Stimulated activated CD8-positive, alpha-beta memory T cell treated with anti-CD3 and anti-CD28 coated beads, Interleukin-15, amount 100 ng/mL, for 4 hours (primary cell): Measurements from ENCODE around the gene EFTUD2.

Experiments
- DNase-seq, 2 donors: peaks; one replicate each; pipeline ENCODE4 v3.0.0-alpha.2; 2020; ENCODE audit warnings: low read depth in 2 of 2

The EFTUD2 gene

DNA sequence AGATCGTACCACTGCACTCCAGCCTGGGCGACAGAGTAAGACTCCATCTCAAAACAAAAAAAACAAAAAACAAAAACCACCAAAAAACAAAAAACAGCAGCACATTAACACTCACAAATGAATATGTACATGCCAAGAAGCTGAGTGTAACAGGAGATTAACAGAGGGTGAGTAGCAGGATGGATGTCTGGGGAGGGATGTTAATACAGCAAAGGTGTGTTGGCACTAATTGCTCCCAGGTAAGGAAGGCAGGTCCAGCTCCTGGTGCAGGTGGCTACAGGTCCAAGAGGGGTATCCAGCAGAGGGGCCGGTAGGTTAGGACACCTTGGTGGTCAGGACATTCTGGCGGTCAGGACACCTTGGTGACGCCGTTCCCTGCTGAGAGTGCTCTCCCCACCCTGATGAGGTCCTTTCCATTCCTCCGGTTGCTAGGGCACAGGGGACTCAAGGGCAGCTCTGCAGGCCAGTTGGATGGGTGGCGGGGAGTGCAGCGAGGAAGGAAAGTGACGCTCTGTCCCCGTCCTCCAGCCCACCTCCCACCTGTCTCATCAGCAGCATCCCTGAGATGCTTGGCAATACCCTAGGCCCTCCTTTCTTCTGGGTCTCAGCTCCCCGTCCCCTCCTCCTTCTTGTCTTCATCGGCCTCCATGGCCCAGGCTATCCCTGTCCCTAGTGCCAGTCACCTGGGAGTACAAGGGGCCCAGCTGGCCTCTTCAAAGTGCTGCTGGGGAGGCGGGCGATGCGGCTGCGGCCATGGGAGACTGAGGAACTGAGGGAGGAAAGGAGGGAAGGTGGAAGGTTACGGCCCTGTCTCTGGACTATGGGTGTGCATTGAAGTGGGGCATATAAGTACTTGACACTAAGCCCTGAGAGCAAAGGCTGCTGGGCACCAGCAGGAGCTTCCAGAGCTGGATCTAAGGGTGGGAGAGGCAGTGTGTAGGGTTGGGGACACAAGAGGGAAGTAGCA, 26.8 kb upstream of the EFTUD2 start:
- no peak for DNase-seq

DNA sequence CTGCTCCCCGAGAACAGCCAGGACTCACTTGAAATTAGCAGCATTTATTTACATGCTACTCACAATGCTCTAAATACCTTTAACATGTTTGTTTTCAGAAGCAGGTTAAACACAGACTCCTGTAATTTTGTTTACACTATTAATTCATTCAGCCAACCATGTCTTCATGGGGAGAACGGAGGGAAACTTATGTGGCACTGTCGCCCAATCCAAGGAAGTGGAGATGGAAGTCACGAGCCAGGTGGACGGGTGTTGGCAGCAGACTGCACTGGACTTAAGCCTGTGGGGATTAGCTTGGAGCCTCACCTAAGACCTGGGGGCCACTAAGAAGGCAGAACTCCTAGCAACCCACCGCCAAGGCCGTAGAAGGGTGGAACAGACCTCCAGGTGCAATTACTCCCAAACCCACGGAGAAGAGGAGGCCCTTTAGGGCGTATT, 24.9 kb upstream of the EFTUD2 start:
- DNase-seq, result no peak

DNA sequence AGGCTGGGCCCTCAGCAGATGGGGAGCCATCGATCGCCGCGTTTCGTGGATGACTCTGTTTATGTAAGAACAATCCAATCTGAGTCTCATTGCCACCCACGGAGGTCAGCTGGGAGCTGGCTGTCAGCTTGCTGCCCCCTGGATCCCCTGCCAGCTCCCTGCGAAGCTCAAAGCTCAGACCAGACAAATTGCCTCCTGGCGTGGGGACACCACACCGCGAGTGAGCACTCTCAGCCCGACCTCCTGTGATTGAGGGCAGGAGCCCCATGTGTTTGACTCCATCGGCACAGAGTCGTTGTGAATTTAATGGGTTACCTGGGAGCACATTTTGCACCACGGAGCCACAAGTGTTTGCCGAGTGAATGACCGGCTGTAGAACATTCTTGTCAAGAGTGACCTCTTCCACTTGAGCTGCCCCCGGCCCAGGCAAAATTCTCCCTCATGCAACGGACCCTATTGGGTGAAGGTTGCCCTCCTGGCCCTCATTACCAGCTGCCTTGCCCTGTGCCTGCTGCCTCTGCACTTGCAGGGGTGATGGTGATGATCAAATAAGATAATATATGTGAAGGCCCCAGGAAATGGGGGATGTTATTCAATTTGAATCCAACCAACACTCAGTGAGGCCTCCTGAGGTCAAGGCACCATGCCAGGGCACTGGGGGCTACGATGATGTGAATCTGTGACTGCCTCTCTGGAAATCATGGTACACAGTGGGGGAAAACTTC, 23.7 kb upstream of the EFTUD2 start:
- DNase-seq, result no peak

DNA sequence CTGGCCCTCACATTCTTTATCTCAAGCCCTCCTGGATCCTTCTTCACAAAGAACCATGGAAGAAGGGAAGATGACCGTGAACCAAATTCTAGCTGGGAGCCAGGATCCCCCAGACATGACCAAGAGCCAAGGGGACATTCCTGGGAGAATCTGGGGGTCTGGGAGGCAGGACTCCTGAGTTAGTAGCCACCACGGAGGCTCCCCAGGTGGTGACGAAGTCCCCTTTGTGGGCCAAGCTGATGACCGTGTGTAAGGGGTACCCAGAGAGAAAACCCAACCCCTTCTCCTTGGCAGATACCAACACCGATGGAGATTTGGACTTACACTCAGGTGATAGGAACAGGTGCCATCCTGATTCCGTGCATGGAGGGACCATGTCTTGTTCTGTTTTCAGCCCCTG, 22.9 kb upstream of the EFTUD2 start:
- DNase-seq, result no peak

DNA sequence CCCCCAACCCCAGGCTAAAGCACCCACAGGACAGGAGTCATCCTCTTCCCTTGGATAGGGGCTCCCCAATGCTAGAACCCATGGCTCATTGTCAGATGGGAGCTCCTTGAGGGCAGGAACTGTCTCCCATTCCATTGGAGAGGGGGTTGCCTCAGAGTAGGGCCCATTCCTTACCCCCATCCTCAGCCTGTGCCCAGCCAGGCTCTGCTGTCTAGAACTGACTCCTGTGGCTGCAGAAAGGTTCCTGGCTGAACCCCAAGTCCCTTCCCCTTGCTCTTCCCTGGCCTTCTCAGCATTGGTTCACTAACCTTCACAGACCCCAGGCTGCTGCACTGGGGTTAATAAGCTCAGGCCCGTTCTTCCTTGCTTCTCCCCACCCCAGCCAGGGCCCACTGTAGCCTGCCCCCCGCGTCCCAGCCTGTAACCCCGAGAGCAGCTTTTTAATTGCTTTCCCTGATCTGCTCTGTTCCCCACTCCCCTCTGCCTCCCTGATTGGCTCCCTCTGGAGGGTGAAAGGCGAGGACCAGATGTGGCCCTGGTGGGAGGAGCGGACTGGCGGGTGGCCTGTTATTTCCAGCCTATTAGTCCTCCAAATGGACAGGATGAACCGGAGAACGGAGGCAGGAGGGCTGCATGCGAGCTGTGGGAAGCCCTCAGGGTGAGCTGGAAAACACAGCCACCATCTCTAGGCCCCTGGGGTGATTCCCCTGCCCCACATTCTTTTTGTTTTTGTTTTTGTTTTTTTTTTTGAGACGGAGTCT, 22.1 kb upstream of the EFTUD2 start:
- DNase-seq, result no peak

DNA sequence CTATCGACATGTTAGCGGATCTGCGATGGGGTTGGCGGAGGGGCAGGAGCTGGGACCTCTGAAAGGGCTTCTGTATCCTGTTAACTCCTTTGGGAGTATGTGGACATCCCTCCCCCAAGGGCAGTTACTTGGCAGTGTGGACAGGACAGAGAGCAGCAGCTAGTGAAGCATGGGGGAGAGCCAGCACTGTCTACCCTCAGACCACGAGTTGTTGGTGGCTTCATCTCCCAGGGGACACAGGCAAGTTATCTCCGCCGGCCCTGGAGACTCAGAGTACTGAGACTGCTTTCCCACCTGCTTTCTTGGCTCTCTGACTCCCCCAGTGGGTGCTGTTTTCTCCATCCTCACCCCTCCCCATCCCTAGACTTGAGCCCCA, 21.3 kb upstream of the EFTUD2 start:
- no peak for DNase-seq

DNA sequence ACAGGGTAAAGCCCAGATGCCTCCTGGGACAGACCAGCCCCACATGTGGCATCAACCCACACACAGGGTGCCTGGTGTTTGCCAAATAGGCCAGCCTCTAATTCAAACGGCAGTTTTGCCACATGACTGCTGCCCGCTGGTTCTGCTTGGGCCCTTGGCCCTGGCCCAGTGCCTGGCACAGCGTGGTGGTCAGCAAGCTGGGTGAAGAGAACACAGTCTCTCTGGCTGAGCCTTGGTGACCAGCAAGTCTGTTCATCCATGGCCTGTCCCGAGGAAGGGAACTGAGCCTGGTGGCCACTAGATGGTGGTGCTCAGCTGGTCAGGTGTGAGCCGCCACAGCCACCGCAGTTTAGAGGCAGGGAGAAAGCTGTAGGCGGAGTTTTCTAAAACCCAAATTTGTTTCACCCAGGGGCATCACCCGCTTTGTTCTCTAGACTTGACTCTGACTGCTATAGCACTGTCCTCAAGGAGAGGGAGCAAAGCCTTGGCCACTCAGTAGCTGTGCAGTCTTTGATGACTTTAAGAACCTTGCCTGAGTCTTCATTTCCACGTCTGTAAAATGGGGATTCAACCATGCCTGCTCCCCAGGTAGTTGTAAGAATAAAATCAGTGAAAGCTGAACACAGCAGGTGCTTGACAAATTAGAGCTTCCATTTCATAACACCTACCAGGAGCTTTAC, 20.8 kb upstream of the EFTUD2 start:
- peak in 1 of 2 donors; percentile 22 for DNase-seq

DNA sequence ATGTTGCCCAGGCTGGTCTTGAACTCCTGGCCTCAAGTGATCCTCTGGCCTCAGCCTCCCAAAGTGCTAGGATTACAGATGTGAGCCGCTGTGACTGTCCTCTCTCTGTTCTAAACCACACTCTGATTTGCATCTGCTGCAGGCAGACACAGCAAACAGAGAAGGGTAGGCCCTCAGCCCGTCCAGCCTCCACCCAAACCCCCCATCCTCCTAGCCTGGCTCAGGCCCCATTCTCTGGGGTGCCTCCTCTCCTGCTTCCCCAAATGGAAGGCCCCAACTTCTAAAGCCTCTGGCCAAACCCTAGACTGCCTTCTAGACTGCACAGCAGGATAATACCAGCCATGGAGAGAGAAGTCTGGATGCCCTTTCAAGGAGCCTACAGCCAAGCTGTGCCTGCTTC, 20.2 kb upstream of the EFTUD2 start:
- DNase-seq, result no peak

DNA sequence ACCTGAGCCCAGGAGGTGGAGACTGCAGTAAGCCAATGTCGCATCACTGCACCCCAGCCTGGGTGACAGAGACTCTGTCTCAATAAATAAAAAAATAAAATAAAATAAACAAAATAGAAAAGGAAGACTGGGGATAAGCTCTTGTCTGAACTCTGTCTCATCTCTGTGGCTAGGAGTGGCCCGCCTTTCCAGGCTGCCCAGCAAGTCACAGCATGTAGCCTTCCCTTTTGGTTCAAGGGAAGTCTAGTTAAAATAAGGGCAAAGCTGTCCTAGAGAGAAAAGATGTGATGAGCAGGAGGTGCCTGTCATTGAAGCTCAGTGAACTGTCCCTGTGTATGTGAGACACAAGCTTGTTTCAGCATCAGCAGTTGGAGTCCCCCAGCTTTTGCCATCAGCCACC, 18.8 kb upstream of the EFTUD2 start:
- no peak for DNase-seq

DNA sequence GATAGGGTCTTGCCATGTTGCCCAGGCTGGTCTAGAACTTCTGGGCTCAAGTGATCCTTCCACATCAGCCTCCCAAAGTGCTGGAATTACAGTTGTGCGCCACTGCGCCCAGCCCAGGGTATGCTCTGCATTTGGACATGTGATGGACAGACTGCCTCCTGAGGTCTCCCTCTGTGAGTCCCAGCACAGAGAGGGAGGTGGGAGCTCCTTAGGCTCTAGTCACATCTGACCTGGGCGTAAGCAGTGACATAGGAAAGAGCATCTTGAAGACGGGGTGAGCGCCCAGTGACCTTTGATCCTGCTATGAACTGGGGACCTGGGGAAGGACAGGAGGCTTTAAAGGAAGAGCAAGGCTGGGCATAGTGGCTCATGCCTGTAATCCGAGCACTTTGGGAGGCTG, 18.2 kb upstream of the EFTUD2 start:
- DNase-seq, result no peak

DNA sequence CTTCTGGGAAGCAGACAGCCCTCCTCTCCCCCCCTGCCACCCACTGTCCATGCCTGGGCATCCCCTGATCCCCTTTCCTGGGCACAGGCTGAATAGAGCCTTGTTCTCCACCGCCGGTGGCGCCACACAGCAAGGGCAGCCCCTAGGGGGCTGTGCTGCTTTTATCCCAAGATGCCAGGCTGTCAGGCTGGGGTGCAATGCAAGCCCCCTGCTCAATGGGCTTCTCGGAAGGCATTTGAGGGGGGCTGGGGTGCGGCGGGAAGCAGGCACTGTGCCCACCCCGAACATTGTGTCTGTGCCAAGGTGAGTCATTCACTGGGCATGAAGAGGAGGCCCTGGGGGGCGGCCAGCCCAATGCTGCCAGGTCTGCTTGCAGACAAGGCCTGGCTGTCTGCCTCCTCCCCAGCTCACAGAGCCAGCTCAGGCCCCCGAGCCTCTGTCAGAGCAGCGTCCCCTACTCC, 17.6 kb upstream of the EFTUD2 start:
- DNase-seq, result no peak

DNA sequence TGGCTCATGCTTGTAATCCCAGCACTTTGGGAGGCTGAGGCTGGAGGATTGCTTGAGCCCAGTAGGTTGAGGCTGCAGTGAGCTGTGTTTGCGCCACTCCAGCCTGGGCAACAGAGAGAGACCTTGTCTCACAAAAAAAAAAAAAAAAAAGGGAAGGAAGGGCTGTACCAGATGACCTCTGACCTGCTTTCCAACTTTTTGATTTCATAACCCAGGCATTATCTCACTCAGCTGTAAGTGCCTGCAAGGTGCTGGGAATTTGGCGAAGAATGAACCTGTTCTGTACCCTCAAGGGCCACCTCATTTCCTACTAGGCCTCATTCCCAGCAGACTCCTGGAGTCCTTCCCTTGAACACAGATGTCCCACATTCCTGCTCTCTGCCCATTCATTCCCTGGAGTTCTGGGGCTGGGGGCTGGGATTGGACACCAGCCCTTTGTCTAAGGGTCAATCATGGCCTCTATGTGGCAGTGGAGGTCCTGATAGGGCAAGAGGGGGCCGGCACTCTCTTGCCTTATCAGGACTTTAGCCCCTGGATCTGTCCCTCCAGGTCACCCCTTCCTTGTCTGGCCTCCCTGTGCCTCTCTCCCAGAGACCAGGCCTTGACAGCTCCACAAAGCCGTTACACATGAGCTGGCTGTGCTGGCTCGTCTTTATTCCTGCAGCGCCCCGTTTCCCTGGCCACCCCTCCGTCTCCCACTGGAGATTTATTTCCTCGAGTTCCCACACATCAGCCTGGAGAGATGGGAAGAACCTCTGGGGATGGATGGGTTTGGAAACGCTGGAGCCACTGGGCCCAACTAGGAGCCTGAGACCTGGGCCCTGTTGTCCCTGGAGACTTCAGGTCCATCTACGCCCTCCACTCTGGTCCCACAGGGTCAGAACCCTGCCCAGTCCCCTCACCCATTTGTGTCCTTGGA, 16.9 kb upstream of the EFTUD2 start:
- DNase-seq, result no peak

DNA sequence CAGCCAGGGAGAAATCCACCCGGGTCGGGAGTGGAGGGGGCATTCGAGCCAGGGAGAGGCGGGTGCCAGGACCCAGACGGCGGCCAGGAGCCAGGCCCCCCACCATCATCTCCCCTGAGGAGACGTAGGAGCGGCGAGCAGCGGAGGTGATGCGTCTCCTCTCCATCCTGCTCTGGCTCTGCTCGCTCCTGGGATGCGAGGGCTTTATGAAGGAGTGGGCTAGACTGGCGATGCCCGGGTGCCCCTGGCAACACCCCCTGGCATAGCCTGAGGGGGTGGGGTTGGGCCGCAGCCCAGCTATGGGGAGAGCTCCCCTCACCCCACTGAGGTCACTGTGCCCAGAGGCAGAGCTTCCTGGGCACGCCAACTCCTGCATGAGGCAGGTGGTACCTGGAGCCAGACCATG, 16.1 kb upstream of the EFTUD2 start, which contains the start of gene GFAP:
Gene GFAP (minus strand): TSS at position 180 of the 406 bp plus-strand sequence. CDS start 14 bp downstream, at position 166.
- DNase-seq, result no peak

DNA sequence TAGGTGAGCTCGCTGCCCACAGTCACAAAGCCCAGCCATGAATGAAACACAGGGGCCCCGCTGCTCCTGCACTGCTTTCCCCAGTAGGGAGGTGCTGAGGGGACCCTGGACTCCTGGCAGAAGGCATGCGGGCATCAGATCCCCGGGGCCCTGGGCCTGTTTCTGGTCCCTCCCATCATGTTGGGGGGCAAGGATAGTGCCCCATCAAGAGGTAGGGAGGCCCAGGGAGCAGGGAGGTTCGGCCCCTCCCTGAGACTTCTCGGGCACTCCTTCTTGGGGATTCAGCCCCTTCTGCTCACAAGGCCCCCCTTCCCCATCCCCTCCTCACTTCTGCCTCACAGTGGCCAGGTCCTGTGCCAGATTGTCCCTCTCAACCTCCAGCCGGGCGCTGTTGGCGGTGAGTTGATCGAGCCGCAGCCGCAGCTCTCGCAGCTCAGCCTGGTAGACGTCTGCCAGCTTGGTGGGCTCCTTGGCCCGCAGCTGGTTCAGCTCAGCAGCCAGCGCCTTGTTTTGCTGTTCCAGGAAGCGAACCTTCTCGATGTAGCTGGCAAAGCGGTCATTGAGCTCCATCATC, 15.5 kb upstream of the EFTUD2 start:
- no peak for DNase-seq

DNA sequence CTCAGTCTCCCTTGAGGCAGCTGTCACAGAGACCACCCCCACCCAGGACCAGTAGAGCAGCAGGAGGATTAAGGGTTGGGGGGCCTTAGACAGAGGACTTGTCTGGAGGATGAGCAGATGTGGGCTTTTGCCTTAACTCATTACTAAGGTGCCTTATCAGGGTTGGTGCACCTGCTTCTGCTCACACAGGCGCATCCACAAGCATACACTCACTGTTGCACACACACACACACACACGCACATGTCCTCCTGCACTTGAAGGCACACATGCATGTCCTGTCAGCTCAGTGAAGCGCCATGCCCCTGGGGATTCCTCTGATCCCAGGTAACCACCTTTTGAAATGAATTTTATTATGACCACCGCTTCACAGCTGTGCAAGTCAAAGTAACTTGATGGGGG, 14.9 kb upstream of the EFTUD2 start:
- no peak for DNase-seq

DNA sequence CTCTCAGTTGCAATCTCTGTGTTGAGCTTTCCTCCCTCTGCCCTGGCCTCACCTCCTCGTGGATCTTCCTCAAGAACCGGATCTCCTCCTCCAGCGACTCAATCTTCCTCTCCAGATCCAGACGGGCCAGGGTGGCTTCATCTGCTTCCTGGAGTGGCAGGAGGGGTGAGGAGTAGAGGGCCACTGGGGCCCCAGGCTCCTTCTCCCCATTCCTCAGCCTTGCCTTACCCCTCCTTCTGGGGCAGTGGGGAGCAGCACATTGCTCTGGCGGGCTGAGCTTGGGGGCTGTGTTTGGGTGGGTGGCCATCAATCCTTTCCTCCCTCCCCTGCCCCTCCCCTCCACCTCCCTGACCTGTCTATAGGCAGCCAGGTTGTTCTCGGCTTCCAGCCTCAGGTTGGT, 14.4 kb upstream of the EFTUD2 start:
- no peak for DNase-seq

DNA sequence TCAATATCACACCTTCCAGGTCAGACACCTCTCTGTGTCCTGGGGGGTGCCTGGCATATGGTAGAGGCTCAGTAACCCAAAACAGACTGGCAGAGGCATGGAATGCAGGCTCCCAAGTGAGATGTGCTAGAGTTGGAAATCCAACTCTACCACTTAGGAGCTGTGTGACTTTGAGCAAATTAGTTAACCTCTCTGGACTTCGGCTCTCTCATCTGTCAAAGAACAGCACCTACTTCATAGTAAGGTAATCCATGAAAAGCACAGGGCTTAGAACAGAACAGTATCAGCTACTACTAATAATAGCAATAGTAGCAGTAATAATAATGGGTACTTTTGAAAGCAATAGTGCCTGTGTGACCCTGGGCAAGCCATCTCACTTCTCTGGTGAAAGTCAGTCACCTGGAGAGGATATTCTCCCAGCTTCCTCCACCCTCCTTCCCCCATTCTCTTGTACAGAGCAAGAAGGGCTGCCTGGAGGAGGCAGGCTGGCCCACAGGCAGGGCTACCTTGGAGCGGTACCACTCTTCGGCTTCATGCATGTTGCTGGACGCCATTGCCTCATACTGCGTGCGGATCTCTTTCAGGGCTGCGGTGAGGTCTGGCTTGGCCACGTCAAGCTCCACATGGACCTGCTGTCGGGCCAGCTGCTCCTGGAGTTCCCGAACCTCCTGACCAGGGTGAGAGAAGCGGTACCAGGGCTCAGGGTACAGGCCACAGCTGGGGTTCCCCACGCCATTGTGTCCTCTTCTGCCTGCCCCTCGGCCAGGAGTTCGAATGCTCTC, 13.7 kb upstream of the EFTUD2 start:
- no peak for DNase-seq

DNA sequence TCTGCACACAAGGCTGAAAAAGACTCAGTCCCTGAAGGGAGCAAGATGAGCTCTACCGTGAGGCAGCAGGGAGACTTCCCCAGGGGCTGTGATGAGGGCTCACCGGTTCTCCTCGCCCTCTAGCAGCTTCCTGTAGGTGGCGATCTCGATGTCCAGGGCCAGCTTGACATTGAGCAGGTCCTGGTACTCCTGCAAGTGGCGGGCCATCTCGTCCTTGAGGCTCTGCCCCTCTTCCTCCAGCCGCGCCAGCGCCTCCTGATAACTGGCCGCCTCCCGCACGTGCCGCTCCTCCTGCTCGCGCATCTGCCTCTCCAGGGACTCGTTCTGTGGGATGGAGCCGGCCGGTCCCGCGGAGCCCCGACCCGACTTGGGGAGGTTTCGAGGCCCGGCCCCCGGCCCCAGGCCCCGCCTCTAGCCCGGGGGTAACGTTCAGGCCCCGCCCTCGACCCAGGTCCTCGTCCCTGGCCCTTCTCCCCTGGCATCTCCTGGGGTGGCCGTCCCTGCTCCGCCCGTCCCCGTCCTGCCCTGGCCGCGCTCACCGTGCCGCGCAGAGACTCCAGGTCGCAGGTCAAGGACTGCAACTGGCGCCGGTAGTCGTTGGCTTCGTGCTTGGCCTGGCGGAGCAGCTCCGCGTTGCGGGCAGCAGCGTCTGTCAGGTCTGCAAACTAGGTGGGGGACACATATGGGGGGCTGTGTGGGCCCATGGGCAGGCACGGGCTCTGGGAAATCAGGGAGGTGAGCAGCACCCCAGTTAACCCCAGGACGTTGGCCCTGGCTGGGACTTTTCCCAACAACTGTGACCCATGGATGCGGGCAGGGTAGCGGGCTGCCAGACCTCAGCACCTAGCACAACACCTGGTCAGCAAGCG, 12.1 kb upstream of the EFTUD2 start:
- DNase-seq, result peak in 1 of 2 donors; percentile 11
